Measurements from ENCODE around the gene FRMD3. TPM values are rescaled to one million over a fixed set of nuclear protein-coding genes. Genes with fewer than 3 reads are reported as not detected.

Gene FRMD3
- total and polyA plus RNA-seq, 2 donors (not counting 3 experiments of a cell fraction or from before 2014, with no cell fraction given): 3.0 to 6.1 TPM

DNA sequence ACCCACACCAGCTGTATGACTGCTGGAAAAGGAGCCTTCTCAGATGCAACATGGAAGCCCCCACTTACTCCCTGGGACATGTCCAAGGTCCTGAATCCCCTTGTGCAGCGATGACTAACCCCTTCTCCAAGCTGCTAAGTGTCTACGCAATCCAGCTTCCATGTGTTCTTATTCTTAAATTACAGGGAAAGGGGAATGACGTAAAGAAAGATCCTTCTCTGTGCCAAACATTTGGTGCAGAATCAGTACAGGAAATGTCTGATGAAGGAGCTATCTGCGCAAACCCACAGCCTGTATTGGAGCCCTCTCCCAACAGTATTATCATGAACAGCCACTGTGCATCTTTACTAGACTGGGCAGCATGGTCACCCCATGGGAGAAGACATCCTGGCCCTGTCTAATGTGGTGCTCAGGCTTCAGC lies 183.2 kb downstream of the FRMD3 start:
- DNase-seq (ENCODE audit: low read depth, low spot score) (no peak), FAIRE-seq (no peak)
- no TSS peak for BruUV-seq (replicated peaks)
- Histone ChIP-seq H2AFZ (ENCODE audit: low read depth, low read length) (no peak overlapping the region), H3K9me3 (replicated peaks; ENCODE audit: control insufficient read depth, insufficient read depth, low read length) (no peaks in the 10 kb centered on the region), H3K9ac (replicated peaks; ENCODE audit: extremely low read depth, insufficient read depth, low read length) (no peak overlapping the region), H3K4me1 (ENCODE audit: control insufficient read depth, extremely low read depth, insufficient read depth, low read length) (no peaks in the 10 kb centered on the region), H3K4me2 (ENCODE audit: insufficient read depth, low read length) (no peak overlapping the region), H4K20me1 (replicated peaks; ENCODE audit: control insufficient read depth, extremely low read depth, insufficient read depth, low read length) (no peaks in the 10 kb centered on the region), H3K4me3 (replicated peaks in 1 of 3; ENCODE audit: insufficient read depth in 1 of 3, low read depth in 1 of 3, low read length in 3 of 3) (no peak overlapping the region), H3K27ac (ENCODE audit: insufficient read depth, low read depth, low read length) (no peak overlapping the region), H3K79me2 (ENCODE audit: control insufficient read depth, insufficient read depth, low read length) (no peaks in the 10 kb centered on the region), H3K9me1 (replicated peaks; ENCODE audit: control insufficient read depth, extremely low read depth, insufficient read depth, low read length) (no peaks in the 10 kb centered on the region), H3K27me3 (ENCODE audit: control insufficient read depth in 2 of 2, insufficient read depth in 2 of 2, low read length in 2 of 2) (no peaks in the 10 kb centered on the region), H3K36me3 (ENCODE audit: control insufficient read depth in 2 of 2, extremely low read depth in 1 of 2, insufficient read depth in 2 of 2, low read length in 2 of 2) (no peaks in the 10 kb centered on the region)
- CTCF ChIA-PET: interaction anchor here (0.7 to 1.6 kb wide), 3 partner anchors 19 to 189 kb away, joined by 3 read pairs; no protein-coding TSS in a partner anchor
- POLR2A ChIA-PET: no interaction called here
- TF ChIP-seq POLR2A (IDR thresholded peaks at IDR 0.05; ENCODE audit: low read depth, low read length): no peak
- dilution Hi-C loops (cut with MboI; ENCODE audit: extremely low pct_ligation_motif_present, low sequenced_read_pairs): no loop called here
- intact Hi-C loops (cut with micrococcal nuclease): no loop called here

DNA sequence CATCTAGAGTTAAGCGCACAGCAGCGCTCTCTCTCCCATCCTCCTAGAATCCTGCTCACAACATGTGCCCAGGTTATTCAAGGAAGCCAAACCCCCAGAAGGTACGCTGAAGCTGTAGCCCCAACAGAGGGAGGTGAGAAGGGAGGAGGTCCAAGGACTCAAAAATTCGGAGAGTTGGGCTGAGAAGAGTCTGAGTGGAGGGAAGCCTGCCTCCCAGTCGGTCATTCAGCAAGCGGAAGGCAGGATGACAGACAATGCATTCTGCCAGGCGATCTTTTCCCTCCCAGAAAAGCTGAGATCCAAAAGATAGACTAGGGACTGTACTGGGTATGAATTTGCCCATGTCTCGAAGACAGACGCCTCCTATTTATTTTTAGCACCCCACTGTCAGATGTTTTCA lies 189.2 kb downstream of the FRMD3 start:
- no peak for TF ChIP-seq FOS (IDR thresholded peaks at IDR 0.05; ENCODE audit: borderline replicate concordance, insufficient read depth, low read length)
- TF ChIP-seq, protein P1, sequence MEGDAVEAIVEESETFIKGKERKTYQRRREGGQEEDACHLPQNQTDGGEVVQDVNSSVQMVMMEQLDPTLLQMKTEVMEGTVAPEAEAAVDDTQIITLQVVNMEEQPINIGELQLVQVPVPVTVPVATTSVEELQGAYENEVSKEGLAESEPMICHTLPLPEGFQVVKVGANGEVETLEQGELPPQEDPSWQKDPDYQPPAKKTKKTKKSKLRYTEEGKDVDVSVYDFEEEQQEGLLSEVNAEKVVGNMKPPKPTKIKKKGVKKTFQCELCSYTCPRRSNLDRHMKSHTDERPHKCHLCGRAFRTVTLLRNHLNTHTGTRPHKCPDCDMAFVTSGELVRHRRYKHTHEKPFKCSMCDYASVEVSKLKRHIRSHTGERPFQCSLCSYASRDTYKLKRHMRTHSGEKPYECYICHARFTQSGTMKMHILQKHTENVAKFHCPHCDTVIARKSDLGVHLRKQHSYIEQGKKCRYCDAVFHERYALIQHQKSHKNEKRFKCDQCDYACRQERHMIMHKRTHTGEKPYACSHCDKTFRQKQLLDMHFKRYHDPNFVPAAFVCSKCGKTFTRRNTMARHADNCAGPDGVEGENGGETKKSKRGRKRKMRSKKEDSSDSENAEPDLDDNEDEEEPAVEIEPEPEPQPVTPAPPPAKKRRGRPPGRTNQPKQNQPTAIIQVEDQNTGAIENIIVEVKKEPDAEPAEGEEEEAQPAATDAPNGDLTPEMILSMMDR (IDR thresholded peaks at IDR 0.05; ENCODE audit: extremely low read depth in 1 of 2, insufficient read depth in 1 of 2, low read depth in 1 of 2, low read length in 2 of 2): no peak
- no peak for TF ChIP-seq MYC (IDR thresholded peaks at IDR 0.05; ENCODE audit: low read depth, low read length)
- Histone ChIP-seq H3K36me3 (ENCODE audit: control insufficient read depth in 2 of 2, extremely low read depth in 1 of 2, insufficient read depth in 2 of 2, low read length in 2 of 2) (no peaks in the 10 kb centered on the region), H3K9ac (replicated peaks; ENCODE audit: extremely low read depth, insufficient read depth, low read length) (no peak overlapping the region), H3K4me2 (ENCODE audit: insufficient read depth, low read length) (no peak overlapping the region), H2AFZ (ENCODE audit: low read depth, low read length) (no peak overlapping the region), H3K27me3 (ENCODE audit: control insufficient read depth in 2 of 2, insufficient read depth in 2 of 2, low read length in 2 of 2) (no peaks in the 10 kb centered on the region), H3K9me3 (replicated peaks; ENCODE audit: control insufficient read depth, insufficient read depth, low read length) (no peaks in the 10 kb centered on the region), H4K20me1 (replicated peaks; ENCODE audit: control insufficient read depth, extremely low read depth, insufficient read depth, low read length) (no peaks in the 10 kb centered on the region), H3K27ac (ENCODE audit: insufficient read depth, low read depth, low read length) (no peak overlapping the region), H3K79me2 (ENCODE audit: control insufficient read depth, insufficient read depth, low read length) (no peaks in the 10 kb centered on the region), H3K4me3 (replicated peaks in 1 of 3; ENCODE audit: insufficient read depth in 1 of 3, low read depth in 1 of 3, low read length in 3 of 3) (no peak overlapping the region), H3K9me1 (replicated peaks; ENCODE audit: control insufficient read depth, extremely low read depth, insufficient read depth, low read length) (no peaks in the 10 kb centered on the region), H3K4me1 (ENCODE audit: control insufficient read depth, extremely low read depth, insufficient read depth, low read length) (no peaks in the 10 kb centered on the region)
- dilution Hi-C loops (cut with MboI; ENCODE audit: extremely low pct_ligation_motif_present, low sequenced_read_pairs): no loop called here
- FAIRE-seq (no peak), DNase-seq (ENCODE audit: low read depth, low spot score) (no peak)
- intact Hi-C loops (cut with micrococcal nuclease): no loop called here
- CTCF ChIA-PET: interaction anchor here (1.4 kb wide), 1 partner anchor 15 kb away, joined by 9 read pairs; no protein-coding TSS in a partner anchor
- BruUV-seq (replicated peaks): no TSS peak
- POLR2A ChIA-PET: interaction anchor here (0.5 kb wide), 1 partner anchor 36 kb away, joined by 3 read pairs; no protein-coding TSS in a partner anchor

Measured in endothelial cell of umbilical vein (primary cell).